Tibial nerve (tissue), 3 donors: ENCODE measurements around the gene SPAG17.

ENCODE experiments used
- CTCF ChIP-seq, 5 experiments: fragments of 200-600 bp in 3 of 5; fragments of 450-650 bp in 2 of 5; sonication (generic) in 3 of 5; IDR thresholded peaks; one replicate each; pipeline ENCODE4 v1.5.1; 2016 to 2019; ENCODE audit warnings: antibody characterized with exemption in 5 of 5, mild to moderate bottlenecking in 3 of 5, moderate library complexity in 2 of 5
- POLR2A ChIP-seq, 2 donors: fragments of 450-650 bp; IDR thresholded peaks; one replicate each; pipeline ENCODE4 v1.6.1; 2017; ENCODE audit warnings: antibody characterized with exemption in 2 of 2, mild to moderate bottlenecking in 2 of 2, moderate library complexity in 2 of 2

- TF ChIP-seq CTCF (IDR thresholded peaks at IDR 0.05) (no peak), POLR2A (IDR thresholded peaks at IDR 0.05) (no peak)
Measured at GRCh38 chr1:118183586-118183985, 1.4 kb downstream of the SPAG17 start.
